Omental fat pad (tissue), 4 donors: ENCODE results near the gene MYO10. TPM values are rescaled to one million over a fixed set of nuclear protein-coding genes. Genes with fewer than 3 reads are reported as not detected.

Experiments
- ATAC-seq: fragments of 150-250 bp; one replicate; pipeline ENCODE4 v1.9.1; 2016; ENCODE audit warnings: mild to moderate bottlenecking, moderate library complexity; ENCODE audit not compliant: low FRiP score
- DNase-seq: peaks from one replicate; pipeline ENCODE4 v3.0.0-alpha.2; 2019; ENCODE audit warnings: low spot score
- total RNA-seq, 4 donors: library from RNA; depleted of rRNA; stranded (reverse); fragments of >200 nt; gene quantifications; one replicate each; pipeline ENCODE4 v1.1.0, GENCODE V29; 2016
- TF ChIP-seq, protein P1 (sequence below), 3 donors: fragments of 450-650 bp; IDR thresholded peaks; one replicate each; pipeline ENCODE4 v1.5.1; 2016 to 2017; ENCODE audit warnings: antibody characterized with exemption in 3 of 3, mild to moderate bottlenecking in 3 of 3, moderate library complexity in 2 of 3

The MYO10 gene
- total RNA-seq, 4 donors from 2014 or later: 12.1 to 35.8 (median 17.7) TPM

DNA sequence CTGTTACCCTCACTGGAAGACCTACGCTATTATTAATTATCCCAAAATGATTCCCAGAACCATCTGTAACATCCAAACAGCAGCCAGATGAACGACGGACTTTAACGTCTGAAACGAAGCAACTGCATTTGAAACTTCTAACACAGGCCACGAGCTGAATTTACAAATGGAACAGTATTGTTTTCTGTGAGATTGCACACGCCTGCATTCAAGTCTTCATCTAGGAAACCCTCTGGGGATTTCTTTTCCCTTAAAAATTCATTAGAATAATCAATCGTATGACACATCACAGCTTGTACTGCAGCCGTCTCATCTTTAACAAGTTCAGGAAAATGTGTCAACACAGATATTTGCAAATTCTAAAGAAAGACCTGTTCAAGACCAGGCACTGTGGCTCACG is 80.2 kb downstream of the MYO10 start:
- ATAC-seq (no peak), DNase-seq (no peak)
- TF ChIP-seq, protein P1, sequence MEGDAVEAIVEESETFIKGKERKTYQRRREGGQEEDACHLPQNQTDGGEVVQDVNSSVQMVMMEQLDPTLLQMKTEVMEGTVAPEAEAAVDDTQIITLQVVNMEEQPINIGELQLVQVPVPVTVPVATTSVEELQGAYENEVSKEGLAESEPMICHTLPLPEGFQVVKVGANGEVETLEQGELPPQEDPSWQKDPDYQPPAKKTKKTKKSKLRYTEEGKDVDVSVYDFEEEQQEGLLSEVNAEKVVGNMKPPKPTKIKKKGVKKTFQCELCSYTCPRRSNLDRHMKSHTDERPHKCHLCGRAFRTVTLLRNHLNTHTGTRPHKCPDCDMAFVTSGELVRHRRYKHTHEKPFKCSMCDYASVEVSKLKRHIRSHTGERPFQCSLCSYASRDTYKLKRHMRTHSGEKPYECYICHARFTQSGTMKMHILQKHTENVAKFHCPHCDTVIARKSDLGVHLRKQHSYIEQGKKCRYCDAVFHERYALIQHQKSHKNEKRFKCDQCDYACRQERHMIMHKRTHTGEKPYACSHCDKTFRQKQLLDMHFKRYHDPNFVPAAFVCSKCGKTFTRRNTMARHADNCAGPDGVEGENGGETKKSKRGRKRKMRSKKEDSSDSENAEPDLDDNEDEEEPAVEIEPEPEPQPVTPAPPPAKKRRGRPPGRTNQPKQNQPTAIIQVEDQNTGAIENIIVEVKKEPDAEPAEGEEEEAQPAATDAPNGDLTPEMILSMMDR (IDR thresholded peaks at IDR 0.05): no peak

DNA sequence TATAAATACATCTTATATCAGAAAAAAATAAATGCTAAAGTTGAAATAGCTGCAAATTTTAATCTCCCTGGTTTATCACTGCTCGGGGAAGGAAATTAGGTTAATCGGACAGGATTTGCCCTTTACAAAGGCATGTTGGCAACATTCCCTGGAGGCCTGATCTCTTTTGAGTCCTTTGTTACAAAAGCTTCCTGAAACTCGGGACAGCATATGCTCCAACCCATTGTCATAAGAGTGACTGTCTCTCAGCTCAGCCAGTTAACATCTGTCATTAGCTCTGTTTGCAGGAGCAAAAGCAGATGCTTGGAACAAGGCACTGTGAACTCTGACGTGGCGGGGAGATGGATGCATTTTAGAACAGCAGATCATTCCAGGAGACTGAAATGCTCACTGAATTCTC is 80.6 kb downstream of the MYO10 start:
- TF ChIP-seq, protein P1 (IDR thresholded peaks at IDR 0.05): no peak
- ATAC-seq (no peak), DNase-seq (no peak)

DNA sequence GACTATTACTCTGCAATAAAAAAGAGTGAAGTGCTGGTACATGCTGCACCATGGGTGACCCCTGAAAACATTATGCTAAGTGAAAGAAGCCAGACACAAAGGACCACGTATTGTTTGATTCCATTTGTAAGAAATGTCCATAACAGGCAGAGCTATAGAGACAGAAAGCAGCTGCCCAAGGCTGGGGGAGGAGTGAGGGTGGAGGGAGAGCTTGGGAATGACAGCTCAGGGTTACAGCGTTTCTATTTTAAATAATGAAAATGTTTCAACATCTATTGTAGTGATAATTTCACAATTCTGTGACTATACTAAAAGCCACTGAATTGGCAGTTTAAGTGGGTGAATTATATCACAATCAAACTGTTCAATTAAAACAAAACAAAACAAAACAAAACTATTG is 81.7 kb downstream of the MYO10 start:
- no peak for DNase-seq
- no peak for ATAC-seq
- TF ChIP-seq, protein P1 (IDR thresholded peaks at IDR 0.05): no peak

DNA sequence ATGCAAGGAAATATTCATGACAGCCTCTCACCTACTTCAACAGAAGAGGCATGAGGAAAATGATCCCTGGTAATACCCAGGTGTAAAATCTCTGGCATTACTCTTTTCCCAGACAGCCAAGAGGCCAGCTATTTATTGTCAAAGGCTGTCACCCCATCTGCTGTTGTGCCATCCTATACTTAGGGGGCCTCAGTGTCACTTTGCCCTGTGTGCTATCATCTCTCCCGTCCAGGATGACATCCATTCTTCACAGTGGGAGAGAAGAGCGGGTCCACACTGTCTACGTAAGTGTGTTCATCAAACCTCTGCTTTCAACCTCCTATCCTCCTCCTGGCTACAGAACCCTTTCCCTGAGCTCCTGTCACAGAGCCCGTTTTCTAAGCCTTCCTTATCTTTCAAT is 82.6 kb downstream of the MYO10 start:
- DNase-seq: no peak
- no peak for ATAC-seq

DNA sequence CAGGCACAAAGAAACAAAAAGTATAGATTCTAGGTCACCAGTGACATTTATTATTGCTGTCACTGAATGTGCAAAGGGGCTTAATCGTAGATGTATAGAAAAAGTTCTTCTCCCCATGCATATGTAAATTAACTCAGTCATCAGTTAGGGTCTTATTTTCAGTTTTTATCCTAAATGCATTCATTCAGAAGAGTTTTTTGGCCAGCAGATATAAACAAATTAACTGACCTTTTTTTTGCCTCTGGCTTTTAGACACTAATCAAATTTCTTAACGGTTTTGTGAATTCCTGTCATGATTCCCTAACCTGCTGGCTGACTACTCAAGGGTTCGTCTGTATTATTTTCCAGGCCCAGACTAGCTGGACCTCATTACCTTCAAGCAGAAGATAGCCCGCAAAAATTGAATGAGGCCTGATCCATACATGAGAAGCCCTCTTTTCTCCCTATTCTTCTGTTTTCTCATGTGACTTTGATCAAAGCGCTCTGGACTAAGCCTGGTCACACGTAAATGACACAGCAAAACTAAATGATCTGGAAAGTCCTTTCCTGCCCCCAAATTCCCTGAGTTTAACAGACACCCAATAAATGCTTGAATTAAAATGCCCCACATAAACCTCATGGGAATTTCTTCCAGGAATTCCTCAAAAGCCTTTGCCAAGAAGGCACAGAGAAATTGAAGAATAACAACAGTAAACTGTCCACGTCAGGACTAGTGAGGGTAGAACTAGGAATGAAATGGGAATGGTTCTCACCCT is 83.7 kb downstream of the MYO10 start:
- ATAC-seq: no peak
- TF ChIP-seq, protein P1 (IDR thresholded peaks at IDR 0.05): no peak
- DNase-seq: no peak

More for the DNA sequence above, 82.6 kb downstream of the MYO10 start:
- TF ChIP-seq, protein P1 (IDR thresholded peaks at IDR 0.05): no peak

DNA sequence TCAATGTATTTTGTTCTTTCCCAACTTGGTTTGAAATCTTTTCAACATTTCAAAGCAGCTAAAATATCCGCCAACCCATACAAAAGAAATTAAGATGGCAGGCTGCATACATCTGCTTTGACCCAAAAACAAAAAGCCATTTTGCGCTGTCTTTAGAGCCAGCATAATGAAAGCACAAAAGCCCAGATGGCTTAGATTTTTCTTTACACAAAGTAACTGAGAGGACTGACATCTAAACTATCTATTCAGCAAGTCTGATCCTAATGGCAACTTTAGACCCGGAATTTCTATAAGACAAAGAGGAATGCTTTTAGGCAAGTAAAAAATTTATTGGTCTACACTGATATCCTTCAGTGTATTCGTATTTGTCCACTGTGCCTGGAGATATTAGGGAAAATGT is 86.3 kb downstream of the MYO10 start:
- no peak for DNase-seq
- TF ChIP-seq, protein P1 (IDR thresholded peaks at IDR 0.05): no peak
- no peak for ATAC-seq

DNA sequence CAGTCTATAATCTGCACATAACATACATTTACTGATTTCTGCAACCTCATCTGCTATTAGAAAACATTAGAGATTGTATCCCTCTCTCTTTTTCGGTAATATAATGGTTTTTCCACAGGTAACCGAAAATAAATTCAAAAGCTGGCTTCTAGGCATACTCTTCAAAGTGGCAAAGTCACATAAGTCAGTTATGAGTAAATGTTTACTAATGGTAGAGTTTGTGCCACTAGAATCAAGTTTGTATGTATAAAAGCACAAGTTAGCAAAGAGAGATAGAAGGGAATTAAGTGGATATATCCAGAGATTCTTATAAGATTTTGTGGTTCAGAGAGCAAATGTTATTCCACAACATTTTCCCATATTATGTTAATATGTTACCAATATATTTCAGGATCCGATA is 86.9 kb downstream of the MYO10 start:
- TF ChIP-seq, protein P1 (IDR thresholded peaks at IDR 0.05): no peak
- no peak for DNase-seq
- ATAC-seq: no peak
